RPMI8226 (cell line): ENCODE measurements around the gene NCR3LG1.
"Not testable (repeated sequence)": the region's sequence is repeated elsewhere in the genome, so short reads cannot be mapped to it uniquely, and the experiment has no call there.

Source experiments
- DNase-seq: peaks from one replicate; pipeline ENCODE4 v3.0.0-alpha.2; 2015

The NCR3LG1 gene

GRCh38 chr11:17413414-17414316 lies 62.1 kb downstream of the NCR3LG1 start:
- no peak for DNase-seq

- DNase-seq: no peak
Observed at GRCh38 chr11:17414317-17414737, 62.7 kb downstream of the NCR3LG1 start.

- DNase-seq: no peak
Observed at GRCh38 chr11:17414992-17415391, 63.4 kb downstream of the NCR3LG1 start.

GRCh38 chr11:17415523-17416104 lies 64.0 kb downstream of the NCR3LG1 start:
- peak; percentile 53 for DNase-seq

- no peak for DNase-seq
Observed at GRCh38 chr11:17416492-17416891, 64.9 kb downstream of the NCR3LG1 start.

- DNase-seq: no peak
Observed at GRCh38 chr11:17418444-17419081, 67.0 kb downstream of the NCR3LG1 start.

GRCh38 chr11:17421781-17422180 lies 70.2 kb downstream of the NCR3LG1 start:
- no peak for DNase-seq

GRCh38 chr11:17423533-17424310 lies 72.1 kb downstream of the NCR3LG1 start:
- DNase-seq: peak; percentile 15

- DNase-seq: not testable (repeated sequence)
Observed at GRCh38 chr11:17426233-17426632, 74.6 kb downstream of the NCR3LG1 start.
